ENCODE results near the gene ZCCHC24.

ZCCHC24 gene

GRCh38 chr10:79397575-79398303, 47.7 kb downstream of the ZCCHC24 start:
- no peak for DNase-seq (ENCODE audit: low spot score)

GRCh38 chr10:79397051-79397450, 48.4 kb downstream of the ZCCHC24 start:
- no peak for DNase-seq (ENCODE audit: low spot score)

- no peak for DNase-seq (ENCODE audit: low spot score)
These were observed 48.9 kb downstream of the ZCCHC24 start for GRCh38 chr10:79396520-79396919.

- DNase-seq (ENCODE audit: low spot score): no peak
These were observed 50.8 kb downstream of the ZCCHC24 start for GRCh38 chr10:79394664-79395063.

- no peak for DNase-seq (ENCODE audit: low spot score)
These were observed 51.4 kb downstream of the ZCCHC24 start for GRCh38 chr10:79393924-79394610.

GRCh38 chr10:79393221-79393923, 52.1 kb downstream of the ZCCHC24 start:
- DNase-seq (ENCODE audit: low spot score): no peak

- DNase-seq (ENCODE audit: low spot score): no peak
These were observed 52.8 kb downstream of the ZCCHC24 start for GRCh38 chr10:79392506-79393176.

- DNase-seq (ENCODE audit: low spot score): no peak
These were observed 53.4 kb downstream of the ZCCHC24 start for GRCh38 chr10:79392020-79392398.

- DNase-seq (ENCODE audit: low spot score): no peak
These were observed 54.0 kb downstream of the ZCCHC24 start for GRCh38 chr10:79391231-79392019.

GRCh38 chr10:79390551-79391229, 54.7 kb downstream of the ZCCHC24 start:
- no peak for DNase-seq (ENCODE audit: low spot score)

GRCh38 chr10:79390057-79390456, 55.4 kb downstream of the ZCCHC24 start:
- no peak for DNase-seq (ENCODE audit: low spot score)

- no peak for DNase-seq (ENCODE audit: low spot score)
These were observed 57.2 kb downstream of the ZCCHC24 start for GRCh38 chr10:79387974-79388850.

- no peak for DNase-seq (ENCODE audit: low spot score)
These were observed 57.9 kb downstream of the ZCCHC24 start for GRCh38 chr10:79387466-79387973.

GRCh38 chr10:79386637-79387465, 58.6 kb downstream of the ZCCHC24 start:
- DNase-seq (ENCODE audit: low spot score): no peak

- no peak for DNase-seq (ENCODE audit: low spot score)
These were observed 59.5 kb downstream of the ZCCHC24 start for GRCh38 chr10:79385804-79386531.

GRCh38 chr10:79385392-79385795, 60.0 kb downstream of the ZCCHC24 start:
- DNase-seq (ENCODE audit: low spot score): no peak

- no peak for DNase-seq (ENCODE audit: low spot score)
These were observed 60.5 kb downstream of the ZCCHC24 start for GRCh38 chr10:79384773-79385391.

Measured in hematopoietic multipotent progenitor cell treated with erythropoietin and hydrocortisone succinate and interleukin-3 and kit ligand, for 17 days (in vitro differentiated cells).